WTC11 (cell line): ENCODE data around the gene RAB3IL1. TPM values are rescaled to one million over a fixed set of nuclear protein-coding genes. Genes with fewer than 3 reads are reported as not detected.

Source experiments
- ATAC-seq: fragments of 200-7000 bp; cut with Tn5 transposase; 2 replicates; pipeline ENCODE4 v1.10.0; 2021; ENCODE audit warnings: mild to moderate bottlenecking, moderate library complexity
- CTCF ChIA-PET: fragments of 300-600 bp; sonication (Branson Sonifier 250); formaldehyde crosslinking; loops from one replicate; lab custom pipeline; 2021; ENCODE audit warnings: antibody characterized with exemption; lab: Charles Lee
- POLR2A ChIA-PET: fragments of 350-600 bp; sonication (Branson Sonifier 250); formaldehyde crosslinking; loops from one replicate; lab custom pipeline; 2021; ENCODE audit warnings: antibody characterized with exemption; lab: Charles Lee
- DNase-seq: peaks from one replicate; pipeline ENCODE4 v3.0.0; 2021; ENCODE audit warnings: low spot score
- H3K27ac Mint-ChIP-seq: 2 replicates; pipeline ENCODE4 v1.8.0; 2021; ENCODE audit warnings: mixed read lengths
- H3K27me3 Mint-ChIP-seq: 2 replicates; pipeline ENCODE4 v1.8.0; 2021; ENCODE audit warnings: low read depth, mild to moderate bottlenecking, moderate library complexity, mixed read lengths
- H3K36me3 Mint-ChIP-seq: 2 replicates; pipeline ENCODE4 v1.8.0; 2021; ENCODE audit warnings: mixed read lengths
- H3K4me1 Mint-ChIP-seq: 2 replicates; pipeline ENCODE4 v1.8.0; 2022; ENCODE audit warnings: mixed read lengths
- H3K4me3 Mint-ChIP-seq: 2 replicates; pipeline ENCODE4 v1.8.0; 2021; ENCODE audit warnings: mild to moderate bottlenecking, moderate library complexity, mixed read lengths
- H3K9me3 Mint-ChIP-seq: 2 replicates; pipeline ENCODE4 v1.8.0; 2021; ENCODE audit warnings: mixed read lengths
- FOXJ3 ChIP-seq: sonication (generic); formaldehyde crosslinking; IDR thresholded peaks from 2 replicates; pipeline ENCODE4 v1.9.0; 2021; ENCODE audit warnings: missing genetic modification reagents, mild to moderate bottlenecking, borderline replicate concordance
- FOXK1 ChIP-seq: sonication (generic); formaldehyde crosslinking; IDR thresholded peaks from 2 replicates; pipeline ENCODE4 v1.8.0; 2022; ENCODE audit warnings: mild to moderate bottlenecking, moderate library complexity, missing genetic modification reagents
- FOXP1 ChIP-seq: sonication (generic); formaldehyde crosslinking; IDR thresholded peaks from 2 replicates; pipeline ENCODE4 v1.8.0; 2022; ENCODE audit warnings: missing genetic modification reagents, mild to moderate bottlenecking, moderate library complexity, borderline replicate concordance
- GABPB1 ChIP-seq: sonication (generic); formaldehyde crosslinking; IDR thresholded peaks from 2 replicates; pipeline ENCODE4 v1.8.1; 2023; ENCODE audit warnings: mild to moderate bottlenecking, missing genetic modification reagents
- GTF2I ChIP-seq: fragments of 250-450 bp; sonication (Bioruptor Pico); conservative IDR thresholded peaks from 2 replicates; pipeline ENCODE4 v1.4.0; 2021; ENCODE audit warnings: mild to moderate bottlenecking
- HMGA2 ChIP-seq: fragments of 250-450 bp; sonication (Bioruptor Pico); IDR thresholded peaks from 2 replicates; pipeline ENCODE4 v1.4.0; 2021; ENCODE audit warnings: mild to moderate bottlenecking, moderate library complexity
- JUN ChIP-seq: sonication (generic); formaldehyde crosslinking; IDR thresholded peaks from 2 replicates; pipeline ENCODE4 v1.8.0; 2023; ENCODE audit warnings: mild to moderate bottlenecking, missing genetic modification reagents
- KAT7 ChIP-seq: sonication (generic); formaldehyde crosslinking; IDR thresholded peaks from 2 replicates; pipeline ENCODE4 v1.8.1; 2023; ENCODE audit warnings: missing genetic modification reagents, mild to moderate bottlenecking, borderline replicate concordance
- NFE2L1 ChIP-seq: sonication (generic); formaldehyde crosslinking; IDR thresholded peaks from 2 replicates; pipeline ENCODE4 v1.8.1; 2023; ENCODE audit warnings: missing genetic modification reagents
- NFYB ChIP-seq: sonication (generic); formaldehyde crosslinking; conservative IDR thresholded peaks from 2 replicates; pipeline ENCODE4 v1.8.0; 2022; ENCODE audit warnings: low read depth, missing genetic modification reagents
- SOX15 ChIP-seq: fragments of 250-450 bp; sonication (Bioruptor Pico); IDR thresholded peaks from 2 replicates; pipeline ENCODE4 v1.9.0; 2021; ENCODE audit warnings: mild to moderate bottlenecking
- TEAD4 ChIP-seq: sonication (generic); formaldehyde crosslinking; IDR thresholded peaks from 2 replicates; pipeline ENCODE4 v1.8.0; 2022; ENCODE audit warnings: mild to moderate bottlenecking, missing genetic modification reagents
- TP53 ChIP-seq: sonication (generic); formaldehyde crosslinking; IDR thresholded peaks from 2 replicates; pipeline ENCODE4 v1.8.1; 2023; ENCODE audit warnings: mild to moderate bottlenecking, missing genetic modification reagents
- ZNF281 ChIP-seq: sonication (generic); formaldehyde crosslinking; IDR thresholded peaks from 2 replicates; pipeline ENCODE4 v1.8.0; 2023; ENCODE audit warnings: mild to moderate bottlenecking, missing genetic modification reagents
- ZNF416 ChIP-seq: fragments of 250-450 bp; sonication (Bioruptor Pico); IDR thresholded peaks from 2 replicates; pipeline ENCODE4 v1.9.0; 2021; ENCODE audit warnings: mild to moderate bottlenecking, inconsistent platforms
- total RNA-seq: library from RNA; stranded (reverse); gene quantifications from 3 replicates; pipeline ENCODE4 v1.2.3, GENCODE V29; 2021
- TF ChIP-seq, protein P1 (sequence below): sonication (generic); formaldehyde crosslinking; IDR thresholded peaks from 2 replicates; pipeline ENCODE4 v1.8.1; 2023; ENCODE audit warnings: mild to moderate bottlenecking, missing genetic modification reagents
- TF ChIP-seq, protein P2 (sequence below): sonication (generic); formaldehyde crosslinking; IDR thresholded peaks from 2 replicates; pipeline ENCODE4 v1.8.0; 2022; ENCODE audit warnings: mild to moderate bottlenecking, missing genetic modification reagents
- TF ChIP-seq, protein P3 (sequence below): fragments of 250-450 bp; sonication (Bioruptor Pico); IDR thresholded peaks from 2 replicates; pipeline ENCODE4 v1.9.0; 2021; ENCODE audit warnings: mild to moderate bottlenecking
- TF ChIP-seq, protein P4 (sequence below): sonication (generic); formaldehyde crosslinking; conservative IDR thresholded peaks from 2 replicates; pipeline ENCODE4 v1.8.1; 2023; ENCODE audit warnings: mild to moderate bottlenecking, low read depth, missing genetic modification reagents, moderate library complexity

The RAB3IL1 gene
- total RNA-seq, 1 experiment from 2014 or later, result 7.2 TPM

DNA sequence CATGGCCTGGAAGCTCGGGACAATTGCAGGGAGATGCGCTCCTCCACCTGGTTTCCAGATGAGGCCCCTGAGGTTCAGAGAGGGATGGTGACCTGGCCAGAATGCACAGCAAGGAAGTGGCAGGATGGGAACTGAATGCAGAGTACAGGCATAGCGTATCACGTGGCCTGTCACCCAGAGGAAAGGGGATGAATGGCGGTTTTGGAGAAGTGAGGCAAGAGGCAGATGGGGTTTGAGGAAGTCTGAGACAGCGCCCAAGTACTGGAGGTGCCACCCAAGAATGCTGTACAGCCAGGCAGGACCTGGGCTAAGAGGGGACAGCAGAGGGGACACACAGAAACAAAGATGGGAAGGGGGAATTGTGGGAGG lies 4.9 kb downstream of the RAB3IL1 start (continued):
- TF ChIP-seq, protein P1, sequence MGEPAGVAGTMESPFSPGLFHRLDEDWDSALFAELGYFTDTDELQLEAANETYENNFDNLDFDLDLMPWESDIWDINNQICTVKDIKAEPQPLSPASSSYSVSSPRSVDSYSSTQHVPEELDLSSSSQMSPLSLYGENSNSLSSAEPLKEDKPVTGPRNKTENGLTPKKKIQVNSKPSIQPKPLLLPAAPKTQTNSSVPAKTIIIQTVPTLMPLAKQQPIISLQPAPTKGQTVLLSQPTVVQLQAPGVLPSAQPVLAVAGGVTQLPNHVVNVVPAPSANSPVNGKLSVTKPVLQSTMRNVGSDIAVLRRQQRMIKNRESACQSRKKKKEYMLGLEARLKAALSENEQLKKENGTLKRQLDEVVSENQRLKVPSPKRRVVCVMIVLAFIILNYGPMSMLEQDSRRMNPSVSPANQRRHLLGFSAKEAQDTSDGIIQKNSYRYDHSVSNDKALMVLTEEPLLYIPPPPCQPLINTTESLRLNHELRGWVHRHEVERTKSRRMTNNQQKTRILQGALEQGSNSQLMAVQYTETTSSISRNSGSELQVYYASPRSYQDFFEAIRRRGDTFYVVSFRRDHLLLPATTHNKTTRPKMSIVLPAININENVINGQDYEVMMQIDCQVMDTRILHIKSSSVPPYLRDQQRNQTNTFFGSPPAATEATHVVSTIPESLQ (CRISPR knock-in tag), result no peak
- TF ChIP-seq TP53 (CRISPR knock-in tag), result no peak
- no peak for TF ChIP-seq SOX15 (CRISPR knock-in tag)
- TF ChIP-seq GTF2I, result no peak
- TF ChIP-seq, protein P2, sequence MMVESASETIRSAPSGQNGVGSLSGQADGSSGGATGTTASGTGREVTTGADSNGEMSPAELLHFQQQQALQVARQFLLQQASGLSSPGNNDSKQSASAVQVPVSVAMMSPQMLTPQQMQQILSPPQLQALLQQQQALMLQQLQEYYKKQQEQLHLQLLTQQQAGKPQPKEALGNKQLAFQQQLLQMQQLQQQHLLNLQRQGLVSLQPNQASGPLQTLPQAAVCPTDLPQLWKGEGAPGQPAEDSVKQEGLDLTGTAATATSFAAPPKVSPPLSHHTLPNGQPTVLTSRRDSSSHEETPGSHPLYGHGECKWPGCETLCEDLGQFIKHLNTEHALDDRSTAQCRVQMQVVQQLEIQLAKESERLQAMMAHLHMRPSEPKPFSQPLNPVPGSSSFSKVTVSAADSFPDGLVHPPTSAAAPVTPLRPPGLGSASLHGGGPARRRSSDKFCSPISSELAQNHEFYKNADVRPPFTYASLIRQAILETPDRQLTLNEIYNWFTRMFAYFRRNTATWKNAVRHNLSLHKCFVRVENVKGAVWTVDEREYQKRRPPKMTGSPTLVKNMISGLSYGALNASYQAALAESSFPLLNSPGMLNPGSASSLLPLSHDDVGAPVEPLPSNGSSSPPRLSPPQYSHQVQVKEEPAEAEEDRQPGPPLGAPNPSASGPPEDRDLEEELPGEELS (CRISPR knock-in tag), result no peak
- TF ChIP-seq KAT7, result no peak

DNA sequence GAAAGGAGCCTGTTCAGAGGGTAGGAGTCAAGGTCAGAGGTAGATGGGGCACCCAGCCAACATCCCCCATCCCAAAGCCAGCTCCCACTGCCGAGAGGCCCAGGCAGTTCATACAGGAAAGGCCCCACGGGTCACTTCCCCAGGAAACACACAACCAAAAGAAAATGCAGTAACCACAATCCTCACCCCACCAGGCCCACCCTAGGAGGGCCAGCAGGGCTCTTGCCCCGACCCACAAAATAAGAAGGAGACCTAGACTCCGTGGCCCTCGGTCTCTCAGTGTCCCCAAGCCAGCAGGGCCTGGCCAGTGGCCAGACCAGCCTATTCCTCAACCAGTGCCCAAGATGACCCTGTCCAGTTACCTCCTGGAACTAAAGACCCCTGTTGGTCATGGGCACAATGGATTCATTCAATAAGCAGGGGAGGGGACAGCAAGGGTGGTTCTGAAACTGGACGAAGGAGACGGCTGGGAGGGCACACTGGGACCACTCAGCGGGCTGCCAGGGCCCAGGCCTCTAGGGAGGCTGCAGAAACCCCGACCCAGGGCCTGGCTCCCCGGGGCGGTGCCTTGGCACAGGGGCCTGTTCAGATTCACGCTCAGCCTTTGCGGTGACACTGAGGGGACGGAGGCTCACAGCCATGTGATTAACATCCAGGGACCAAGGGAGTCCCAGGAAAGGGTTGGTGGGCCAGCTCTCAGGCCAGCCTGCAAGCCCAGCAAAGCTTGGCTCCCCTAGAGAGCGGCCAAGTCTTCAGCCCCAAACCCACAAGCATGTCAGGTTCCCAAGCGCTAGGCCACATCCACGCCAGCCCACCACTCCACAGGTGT lies 5.5 kb downstream of the RAB3IL1 start:
- DNase-seq (no peak), ATAC-seq (no peak)
- Mint-ChIP-seq H3K4me1 (peaks cover 19% of the 10 kb centered on the region), H3K27ac (no peak overlapping the region), H3K27me3 (peaks cover 17% of the 10 kb centered on the region), H3K4me3 (no peak overlapping the region), H3K9me3 (no peaks in the 10 kb centered on the region), H3K36me3 (no peaks in the 10 kb centered on the region)
- ChIA-PET POLR2A (no interaction called here), CTCF (interaction anchor here (1.7 to 6.2 kb wide), 2 partner anchors 7 to 13 kb away, joined by 6 to 99 read pairs; no protein-coding TSS in a partner anchor)
- TF ChIP-seq, protein P3, sequence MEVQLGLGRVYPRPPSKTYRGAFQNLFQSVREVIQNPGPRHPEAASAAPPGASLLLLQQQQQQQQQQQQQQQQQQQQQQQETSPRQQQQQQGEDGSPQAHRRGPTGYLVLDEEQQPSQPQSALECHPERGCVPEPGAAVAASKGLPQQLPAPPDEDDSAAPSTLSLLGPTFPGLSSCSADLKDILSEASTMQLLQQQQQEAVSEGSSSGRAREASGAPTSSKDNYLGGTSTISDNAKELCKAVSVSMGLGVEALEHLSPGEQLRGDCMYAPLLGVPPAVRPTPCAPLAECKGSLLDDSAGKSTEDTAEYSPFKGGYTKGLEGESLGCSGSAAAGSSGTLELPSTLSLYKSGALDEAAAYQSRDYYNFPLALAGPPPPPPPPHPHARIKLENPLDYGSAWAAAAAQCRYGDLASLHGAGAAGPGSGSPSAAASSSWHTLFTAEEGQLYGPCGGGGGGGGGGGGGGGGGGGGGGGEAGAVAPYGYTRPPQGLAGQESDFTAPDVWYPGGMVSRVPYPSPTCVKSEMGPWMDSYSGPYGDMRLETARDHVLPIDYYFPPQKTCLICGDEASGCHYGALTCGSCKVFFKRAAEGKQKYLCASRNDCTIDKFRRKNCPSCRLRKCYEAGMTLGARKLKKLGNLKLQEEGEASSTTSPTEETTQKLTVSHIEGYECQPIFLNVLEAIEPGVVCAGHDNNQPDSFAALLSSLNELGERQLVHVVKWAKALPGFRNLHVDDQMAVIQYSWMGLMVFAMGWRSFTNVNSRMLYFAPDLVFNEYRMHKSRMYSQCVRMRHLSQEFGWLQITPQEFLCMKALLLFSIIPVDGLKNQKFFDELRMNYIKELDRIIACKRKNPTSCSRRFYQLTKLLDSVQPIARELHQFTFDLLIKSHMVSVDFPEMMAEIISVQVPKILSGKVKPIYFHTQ (CRISPR knock-in tag), result no peak

GRCh38 chr11:61911128-61911700 lies 6.2 kb downstream of the RAB3IL1 start:
- no peaks in the 10 kb centered on the region for H3K9me3 Mint-ChIP-seq
- H3K36me3 Mint-ChIP-seq, result no peaks in the 10 kb centered on the region
- ChIA-PET POLR2A (no interaction called here), CTCF (interaction anchor here (6.2 kb wide), 1 partner anchor 13 kb away, joined by 99 read pairs; no protein-coding TSS in a partner anchor)
- DNase-seq, result no peak
- no peak overlapping the region for H3K4me3 Mint-ChIP-seq
- no peak for ATAC-seq
- peaks cover 19% of the 10 kb centered on the region for H3K4me1 Mint-ChIP-seq
- peaks cover 11% of the 10 kb centered on the region for H3K27me3 Mint-ChIP-seq
- no peak overlapping the region for H3K27ac Mint-ChIP-seq
- TF ChIP-seq JUN (CRISPR knock-in tag) (no peak), ZNF281 (CRISPR knock-in tag) (no peak), FOXK1 (no peak), GABPB1 (CRISPR knock-in tag) (no peak), TEAD4 (CRISPR knock-in tag) (no peak), FOXP1 (CRISPR knock-in tag) (no peak), ZNF416 (CRISPR knock-in tag) (no peak), NFYB (CRISPR knock-in tag) (no peak), HMGA2 (CRISPR knock-in tag) (no peak), NFE2L1 (CRISPR knock-in tag) (no peak), FOXJ3 (CRISPR knock-in tag) (no peak), SOX15 (CRISPR knock-in tag) (no peak)
- TF ChIP-seq, protein P4, sequence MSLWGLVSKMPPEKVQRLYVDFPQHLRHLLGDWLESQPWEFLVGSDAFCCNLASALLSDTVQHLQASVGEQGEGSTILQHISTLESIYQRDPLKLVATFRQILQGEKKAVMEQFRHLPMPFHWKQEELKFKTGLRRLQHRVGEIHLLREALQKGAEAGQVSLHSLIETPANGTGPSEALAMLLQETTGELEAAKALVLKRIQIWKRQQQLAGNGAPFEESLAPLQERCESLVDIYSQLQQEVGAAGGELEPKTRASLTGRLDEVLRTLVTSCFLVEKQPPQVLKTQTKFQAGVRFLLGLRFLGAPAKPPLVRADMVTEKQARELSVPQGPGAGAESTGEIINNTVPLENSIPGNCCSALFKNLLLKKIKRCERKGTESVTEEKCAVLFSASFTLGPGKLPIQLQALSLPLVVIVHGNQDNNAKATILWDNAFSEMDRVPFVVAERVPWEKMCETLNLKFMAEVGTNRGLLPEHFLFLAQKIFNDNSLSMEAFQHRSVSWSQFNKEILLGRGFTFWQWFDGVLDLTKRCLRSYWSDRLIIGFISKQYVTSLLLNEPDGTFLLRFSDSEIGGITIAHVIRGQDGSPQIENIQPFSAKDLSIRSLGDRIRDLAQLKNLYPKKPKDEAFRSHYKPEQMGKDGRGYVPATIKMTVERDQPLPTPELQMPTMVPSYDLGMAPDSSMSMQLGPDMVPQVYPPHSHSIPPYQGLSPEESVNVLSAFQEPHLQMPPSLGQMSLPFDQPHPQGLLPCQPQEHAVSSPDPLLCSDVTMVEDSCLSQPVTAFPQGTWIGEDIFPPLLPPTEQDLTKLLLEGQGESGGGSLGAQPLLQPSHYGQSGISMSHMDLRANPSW, result no peak
